Caco-2 (cell line): ENCODE measurements around the gene CDON. TPM values are rescaled to one million over a fixed set of nuclear protein-coding genes. Genes with fewer than 3 reads are reported as not detected.
"Not testable (repeated sequence)": the region's sequence is repeated elsewhere in the genome, so short reads cannot be mapped to it uniquely, and the experiment has no call there.

Experiments used
- BruUV-seq: library from RNA; stranded (reverse); fragments of 400-500 nt; replicated peaks from 2 replicates; lab custom pipeline; 2021; lab: Mats Ljungman, UMichigan
- CTCF ChIA-PET: fragments of 300-600 bp; sonication (Branson Sonifier 250); formaldehyde crosslinking; loops from one replicate; lab custom pipeline; 2022; ENCODE audit warnings: antibody characterized with exemption; lab: Charles Lee
- POLR2A ChIA-PET: fragments of 300-600 bp; sonication (Branson Sonifier 250); formaldehyde crosslinking; loops from one replicate; lab custom pipeline; 2022; ENCODE audit warnings: antibody characterized with exemption; lab: Charles Lee
- DNase-seq, 2 experiments: peaks; one replicate each; pipeline versions ENCODE4 v3.0.0 to v3.0.0-alpha.2; 2020 to 2022
- H3K27me3 ChIP-seq: replicated peaks from 2 replicates; pipeline ENCODE4 v1.6.0; 2011; ENCODE audit warnings: low read length; ENCODE audit not compliant: control insufficient read depth, insufficient read depth
- H3K36me3 ChIP-seq: 2 replicates; pipeline ENCODE4 v1.5.1; 2011; ENCODE audit warnings: low read length; ENCODE audit not compliant: control insufficient read depth, insufficient read depth
- H3K4me1 ChIP-seq: fragments of 250-450 bp; sonication (Bioruptor Pico); 2 replicates; pipeline ENCODE4 v1.5.1; 2020; ENCODE audit warnings: mild to moderate bottlenecking
- H3K4me3 ChIP-seq: 2 replicates; pipeline ENCODE4 v1.5.1; 2011; ENCODE audit warnings: low read depth, mild to moderate bottlenecking, control low read depth, low read length
- H3K9me3 ChIP-seq: fragments of 250-450 bp; sonication (Bioruptor Pico); 2 replicates; pipeline ENCODE4 v1.5.1; 2020; ENCODE audit warnings: mild to moderate bottlenecking, moderate library complexity
- H3K27ac Mint-ChIP-seq: one replicate; pipeline ENCODE4 v1.8.0; 2022; ENCODE audit warnings: mixed read lengths; ENCODE audit not compliant: unreplicated experiment
- H3K27me3 Mint-ChIP-seq: one replicate; pipeline ENCODE4 v1.8.0; 2022; ENCODE audit warnings: mixed read lengths; ENCODE audit not compliant: insufficient read depth, unreplicated experiment
- H3K36me3 Mint-ChIP-seq: one replicate; pipeline ENCODE4 v1.8.0; 2022; ENCODE audit warnings: mild to moderate bottlenecking, mixed read lengths; ENCODE audit not compliant: insufficient read depth, unreplicated experiment
- H3K4me1 Mint-ChIP-seq: one replicate; pipeline ENCODE4 v1.8.0; 2022; ENCODE audit warnings: low read depth, mixed read lengths; ENCODE audit not compliant: unreplicated experiment
- H3K4me3 Mint-ChIP-seq: one replicate; pipeline ENCODE4 v1.8.0; 2022; ENCODE audit warnings: mild to moderate bottlenecking, moderate library complexity, mixed read lengths; ENCODE audit not compliant: unreplicated experiment
- H3K9me3 Mint-ChIP-seq: one replicate; pipeline ENCODE4 v1.8.0; 2022; ENCODE audit warnings: mixed read lengths; ENCODE audit not compliant: unreplicated experiment
- CTCF ChIP-seq, 2 experiments: fragments of 200-600 bp in 1 of 2; IDR thresholded peaks; 1 replicate in 1 of 2; 2 replicates in 1 of 2; pipeline versions ENCODE4 v1.5.1 to v1.8.0; 2011 to 2022; ENCODE audit warnings: antibody characterized with exemption in 1 of 2, control low read depth in 1 of 2, inconsistent platforms in 1 of 2, low read depth in 1 of 2, low read length in 1 of 2, mild to moderate bottlenecking in 1 of 2, moderate library complexity in 1 of 2; ENCODE audit not compliant: insufficient read depth in 1 of 2, severe bottlenecking in 1 of 2, unreplicated experiment in 1 of 2
- intact Hi-C: fragments of 100-400 bp; cut with micrococcal nuclease; formaldehyde crosslinking; loops from one replicate; pipeline ENCODE4 v1.10.0; 2022; ENCODE audit not compliant: unreplicated experiment
- total RNA-seq: library from RNA; stranded (reverse); gene quantifications from 2 replicates; pipeline ENCODE4 v1.2.3, GENCODE V29; 2022

Gene CDON
- total RNA-seq, 1 experiment from 2014 or later, result 6.8 TPM

GRCh38 chr11:125918140-125918840 is 144.4 kb downstream of the CDON start:
- Histone ChIP-seq H3K4me1 (no peaks in the 10 kb centered on the region), H3K36me3 (no peaks in the 10 kb centered on the region), H3K4me3 (no peak overlapping the region), H3K9me3 (no peaks in the 10 kb centered on the region), H3K27me3 (peaks cover 4% of the 10 kb centered on the region)
- TF ChIP-seq CTCF (IDR thresholded peaks at IDR 0.05; ENCODE audit: insufficient read depth in 1 of 2, low read depth in 1 of 2, low read length in 1 of 2, severe bottlenecking in 1 of 2, unreplicated experiment in 1 of 2), result no peak
- no peak overlapping the region for H3K27ac Mint-ChIP-seq
- H3K27me3 Mint-ChIP-seq, result peaks cover 15% of the 10 kb centered on the region
- intact Hi-C loops, result no loop called here
- POLR2A ChIA-PET, result no interaction called here
- BruUV-seq, result no TSS peak
- CTCF ChIA-PET, result interaction anchor here (1.0 to 2.3 kb wide), 2 partner anchors 143 to 275 kb away, joined by 4 to 9 read pairs; no protein-coding TSS in a partner anchor
- DNase-seq, result no peak
- H3K9me3 Mint-ChIP-seq, result no peaks in the 10 kb centered on the region
- no peak overlapping the region for H3K4me3 Mint-ChIP-seq
- H3K4me1 Mint-ChIP-seq, result no peaks in the 10 kb centered on the region
- H3K36me3 Mint-ChIP-seq, result no peaks in the 10 kb centered on the region

GRCh38 chr11:125916683-125917347 is 145.9 kb downstream of the CDON start:
- no peaks in the 10 kb centered on the region for H3K36me3 Mint-ChIP-seq
- DNase-seq, result no peak
- no peak overlapping the region for H3K4me3 Mint-ChIP-seq
- H3K4me1 Mint-ChIP-seq, result no peaks in the 10 kb centered on the region
- intact Hi-C loops, result no loop called here
- ChIA-PET CTCF (no interaction called here), POLR2A (no interaction called here)
- Histone ChIP-seq H3K36me3 (no peaks in the 10 kb centered on the region), H3K4me1 (no peaks in the 10 kb centered on the region), H3K9me3 (no peaks in the 10 kb centered on the region), H3K27me3 (peaks cover 4% of the 10 kb centered on the region), H3K4me3 (no peak overlapping the region)
- TF ChIP-seq CTCF (IDR thresholded peaks at IDR 0.05; ENCODE audit: insufficient read depth in 1 of 2, low read depth in 1 of 2, low read length in 1 of 2, severe bottlenecking in 1 of 2, unreplicated experiment in 1 of 2), result no peak
- H3K27me3 Mint-ChIP-seq, result peaks cover 18% of the 10 kb centered on the region
- no peak overlapping the region for H3K27ac Mint-ChIP-seq
- no TSS peak for BruUV-seq
- no peaks in the 10 kb centered on the region for H3K9me3 Mint-ChIP-seq

- H3K9me3 ChIP-seq, H3K9me3 Mint-ChIP-seq, BruUV-seq, intact Hi-C loops, H3K36me3 ChIP-seq, H3K4me3 ChIP-seq, H3K36me3 Mint-ChIP-seq, DNase-seq, CTCF ChIA-PET, H3K27me3 ChIP-seq, H3K4me1 Mint-ChIP-seq, POLR2A ChIA-PET, H3K4me3 Mint-ChIP-seq, H3K4me1 ChIP-seq, H3K27ac Mint-ChIP-seq: not testable (repeated sequence)
- peaks cover 24% of the 10 kb centered on the region for H3K27me3 Mint-ChIP-seq
Measured at GRCh38 chr11:125914601-125915000, 148.1 kb downstream of the CDON start.
